GDM1 (cell line): Measurements from ENCODE around the gene XPR1.
"Not testable (repeated sequence)": the region's sequence is repeated elsewhere in the genome, so short reads cannot be mapped to it uniquely, and the experiment has no call there.

Experiments
- DNase-seq: peaks from one replicate; lab custom pipeline; 2025; lab: John Stamatoyannopoulos, UW

The XPR1 gene

GRCh38 chr1:180785291-180785690, 153.5 kb downstream of the XPR1 start:
- no peak for DNase-seq

- no peak for DNase-seq
These were observed 154.1 kb downstream of the XPR1 start for GRCh38 chr1:180785887-180786286.

DNA sequence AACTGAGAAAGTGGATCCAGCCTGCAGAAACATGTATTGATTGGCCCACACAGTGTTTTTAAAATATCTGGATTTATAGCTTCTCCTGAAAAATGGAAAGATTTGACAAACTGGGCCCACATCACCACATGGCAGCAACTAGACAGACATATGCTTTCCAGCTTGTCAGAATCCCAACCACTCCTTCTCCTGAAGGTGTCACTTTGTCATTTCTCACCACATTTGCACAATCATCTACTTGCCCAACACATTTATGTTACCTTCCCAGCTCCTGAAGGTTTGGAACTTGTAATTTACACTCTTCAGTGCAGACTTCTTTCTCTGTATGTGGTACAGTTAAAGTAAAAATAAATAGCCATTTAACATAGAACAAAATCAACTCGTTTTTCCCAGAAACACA, 154.8 kb downstream of the XPR1 start:
- DNase-seq = no peak

- no peak for DNase-seq
These were observed 155.9 kb downstream of the XPR1 start for GRCh38 chr1:180787628-180788307.

DNA sequence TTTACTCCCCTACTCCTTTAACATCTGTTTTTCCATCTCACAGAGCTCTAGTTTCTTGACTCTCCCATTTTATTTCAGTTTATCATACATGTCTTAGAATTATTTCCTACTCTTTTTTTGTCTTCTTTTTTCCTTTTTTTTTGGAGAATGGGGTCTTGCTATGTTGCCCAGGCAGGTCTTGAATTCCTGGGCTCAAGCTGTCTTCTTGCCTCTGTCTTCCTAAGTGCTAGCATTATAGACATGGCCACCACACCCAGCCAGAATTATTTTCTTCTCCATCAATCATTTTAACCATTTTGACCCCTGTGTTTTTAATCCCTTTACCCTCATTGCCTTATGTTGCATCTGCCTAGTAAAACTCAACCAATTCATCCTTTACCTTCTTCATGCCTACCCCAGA, 157.6 kb downstream of the XPR1 start:
- no peak for DNase-seq

- not testable (repeated sequence) for DNase-seq
These were observed 159.3 kb downstream of the XPR1 start for GRCh38 chr1:180791152-180791551.

- DNase-seq = no peak
These were observed 160.0 kb downstream of the XPR1 start for GRCh38 chr1:180791806-180792205.

- DNase-seq = no peak
These were observed 161.6 kb downstream of the XPR1 start for GRCh38 chr1:180793451-180793850.

- no peak for DNase-seq
These were observed 165.2 kb downstream of the XPR1 start for GRCh38 chr1:180796897-180797640.

DNA sequence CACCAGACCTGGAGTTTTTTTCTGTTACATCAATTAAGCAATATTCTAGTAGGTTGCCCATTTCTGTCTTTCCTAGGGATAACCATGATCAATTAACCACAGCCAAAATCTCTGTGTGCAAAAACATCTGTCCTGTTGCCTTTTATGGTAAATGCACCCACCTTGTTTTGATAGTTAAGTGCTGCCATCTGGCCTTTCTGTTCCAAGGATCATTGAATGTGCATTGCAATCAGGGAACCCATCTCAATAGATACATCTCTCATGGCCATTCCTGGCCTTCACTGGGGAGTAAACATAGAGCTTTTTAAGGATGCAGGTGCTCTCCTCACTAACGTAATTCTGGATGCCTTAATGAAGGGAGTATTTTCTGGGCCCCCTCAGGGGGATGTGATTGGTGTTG, 169.1 kb downstream of the XPR1 start:
- no peak for DNase-seq

DNA sequence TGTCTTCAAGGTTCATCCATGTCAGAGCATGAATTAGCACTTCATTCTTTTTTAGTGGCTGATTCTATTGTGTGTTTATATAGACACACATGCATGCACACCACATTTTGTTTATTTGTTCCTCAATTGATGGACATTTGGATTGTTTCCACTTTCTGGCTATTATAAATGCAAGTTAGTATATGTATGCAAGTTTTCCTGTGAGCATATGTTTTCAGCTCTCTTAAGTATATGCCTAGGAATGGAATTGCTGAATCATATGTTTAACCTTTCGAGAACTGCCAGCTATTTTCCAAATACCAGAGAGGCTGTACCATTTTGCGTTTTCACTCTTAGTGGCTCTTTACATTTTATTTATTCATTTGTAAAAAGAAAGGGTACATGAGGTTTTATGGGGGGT, 171.0 kb downstream of the XPR1 start:
- no peak for DNase-seq

- DNase-seq = no peak
These were observed 173.5 kb downstream of the XPR1 start for GRCh38 chr1:180805316-180805715.

DNA sequence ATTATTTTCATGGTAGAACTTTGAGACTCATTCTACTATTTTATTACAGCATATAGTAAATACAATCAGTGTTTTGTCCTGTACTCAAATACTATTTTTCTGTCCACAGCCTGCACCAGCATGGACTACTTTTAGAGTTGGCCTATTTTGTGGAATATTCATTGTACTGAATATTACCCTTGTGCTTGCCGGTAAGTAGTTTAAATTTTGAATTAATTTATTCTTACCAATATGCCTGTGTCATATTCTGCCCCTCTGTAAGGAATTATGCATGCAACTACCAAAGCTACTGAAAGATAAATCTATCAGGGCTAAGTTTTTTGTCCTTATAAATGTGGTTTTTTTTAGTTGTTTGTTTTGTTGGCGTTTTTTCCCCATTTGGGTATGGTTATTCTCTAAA, 179.5 kb downstream of the XPR1 start:
- no peak for DNase-seq

DNA sequence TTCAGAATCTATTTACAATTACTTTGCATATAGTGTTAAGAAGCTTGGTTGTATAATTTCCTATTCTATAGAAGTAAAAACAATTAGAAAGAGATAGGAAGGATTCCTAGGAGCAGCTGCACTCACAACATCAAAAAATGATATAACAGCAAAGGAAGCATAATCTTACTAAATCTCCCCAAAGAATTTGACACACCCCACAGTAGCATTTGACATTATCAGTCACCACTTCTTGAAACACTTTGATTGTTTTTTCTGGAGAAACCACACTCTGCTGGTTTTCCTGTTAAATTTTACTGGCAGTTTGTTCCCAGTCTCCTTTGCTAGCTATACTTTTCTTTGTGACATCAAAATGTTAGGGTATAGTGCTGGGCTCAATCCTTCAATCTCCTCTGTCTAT, 180.1 kb downstream of the XPR1 start:
- DNase-seq = no peak

DNA sequence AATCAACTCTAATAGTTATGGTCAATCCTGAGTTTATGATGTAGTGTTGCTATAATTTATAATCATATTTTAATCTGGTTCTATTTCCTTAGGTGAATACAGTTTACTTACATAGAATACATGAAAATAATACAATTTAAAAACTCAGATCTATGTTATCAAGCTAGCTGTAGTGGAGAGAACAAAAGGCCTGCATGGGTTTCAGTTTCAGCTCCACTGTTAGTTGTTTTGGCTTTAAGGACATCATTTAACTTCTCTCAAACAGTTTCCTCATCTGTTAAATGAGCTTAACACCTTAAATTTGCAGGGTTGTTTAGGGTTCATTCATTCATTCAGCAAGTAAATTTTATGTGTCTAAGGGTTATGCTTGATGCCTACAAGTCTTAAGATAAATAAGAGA, 182.4 kb downstream of the XPR1 start:
- no peak for DNase-seq

DNA sequence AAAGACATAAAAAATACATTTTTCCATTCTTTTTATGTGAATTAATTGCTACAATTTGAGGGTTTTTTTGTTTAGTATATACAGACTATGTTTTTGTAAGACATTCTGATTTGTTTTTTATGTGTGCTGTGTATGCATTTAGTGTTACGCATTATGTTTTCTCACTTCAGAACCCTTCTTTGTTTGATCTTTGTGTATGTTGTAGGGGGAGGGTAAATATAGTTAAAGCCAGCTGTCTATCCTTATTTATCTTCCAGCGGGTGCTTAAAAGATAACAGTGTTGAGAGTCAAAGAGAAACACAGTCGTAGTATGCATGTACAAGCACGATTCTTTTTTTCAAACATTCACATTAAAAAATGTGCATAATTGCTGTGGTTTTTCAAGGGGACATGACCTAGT, 183.4 kb downstream of the XPR1 start:
- DNase-seq = no peak

DNA sequence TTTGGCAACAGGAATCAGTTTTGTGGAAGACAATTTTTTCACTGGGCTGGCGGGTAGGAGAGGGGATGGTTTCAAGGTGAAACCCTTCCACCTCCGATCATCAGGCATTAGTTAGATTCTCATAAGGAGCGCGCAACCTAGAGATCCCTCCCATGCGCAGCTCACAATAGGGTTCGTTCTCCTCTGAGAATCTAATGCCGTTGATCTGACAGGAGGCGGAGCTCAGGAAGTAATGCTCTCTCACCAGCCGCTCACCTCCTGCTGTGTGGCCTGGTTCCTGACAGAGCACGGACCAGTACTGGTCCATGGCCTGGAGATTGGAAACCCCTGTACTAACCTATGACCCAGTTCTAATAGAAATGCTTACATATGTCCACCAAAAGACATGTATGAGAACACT, 184.3 kb downstream of the XPR1 start:
- no peak for DNase-seq

GRCh38 chr1:180821970-180822369, 190.1 kb downstream of the XPR1 start:
- DNase-seq = no peak

DNA sequence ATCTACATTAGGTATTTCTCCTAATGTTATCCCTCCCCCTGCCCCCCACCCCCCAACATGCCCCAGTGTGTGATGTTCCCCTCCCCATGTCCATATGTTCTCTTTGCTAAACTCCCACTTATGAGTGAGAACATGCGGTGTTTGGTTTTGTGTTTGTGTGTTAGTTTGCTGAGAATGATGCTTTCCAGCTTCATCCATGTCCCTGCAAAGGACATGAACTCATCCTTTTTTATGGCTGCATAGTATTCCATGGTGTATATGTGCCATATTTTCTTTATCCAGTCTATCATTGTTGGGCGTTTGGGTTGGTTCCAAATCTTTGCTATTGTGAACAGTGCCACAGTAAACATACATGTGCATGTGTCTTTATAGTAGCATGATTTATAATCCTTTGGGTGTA, 199.7 kb downstream of the XPR1 start:
- not testable (repeated sequence) for DNase-seq

DNA sequence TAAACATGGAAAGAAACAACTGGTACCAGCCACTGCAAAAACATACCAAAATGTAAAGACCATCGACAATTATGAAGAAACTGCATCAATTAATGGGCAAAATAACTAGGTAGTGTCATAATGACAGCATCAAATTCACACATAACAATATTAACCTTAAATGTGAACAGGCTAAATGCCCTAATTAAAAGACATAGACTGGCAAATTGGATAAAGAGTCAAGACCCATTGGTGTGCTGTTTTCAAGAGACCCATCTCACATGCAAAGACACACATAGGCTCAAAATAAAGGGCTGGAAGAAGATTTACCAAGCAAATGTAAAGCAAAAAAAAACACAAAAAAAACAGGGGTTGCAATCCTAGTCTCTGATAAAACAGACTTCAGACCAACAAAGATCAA, 201.4 kb downstream of the XPR1 start:
- DNase-seq = not testable (repeated sequence)

DNA sequence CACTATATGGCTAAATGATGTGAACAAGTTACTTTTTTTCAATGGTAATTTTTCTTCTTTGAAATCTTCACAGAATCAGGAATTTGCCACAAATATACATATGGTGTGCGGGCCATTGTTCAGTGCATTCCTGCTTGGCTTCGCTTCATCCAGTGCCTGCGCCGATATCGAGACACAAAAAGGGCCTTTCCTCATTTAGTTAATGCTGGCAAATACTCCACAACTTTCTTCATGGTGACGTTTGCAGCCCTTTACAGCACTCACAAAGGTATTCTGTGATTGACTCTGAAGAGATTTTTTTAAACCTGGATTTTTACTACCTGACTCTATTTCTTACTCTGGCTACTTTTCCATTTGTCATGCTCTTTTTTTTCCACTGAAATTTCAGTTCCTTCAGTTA, 204.6 kb downstream of the XPR1 start:
- no peak for DNase-seq

- no peak for DNase-seq
These were observed 205.2 kb downstream of the XPR1 start for GRCh38 chr1:180837020-180837419.

GRCh38 chr1:180838535-180838934, 206.7 kb downstream of the XPR1 start:
- no peak for DNase-seq

DNA sequence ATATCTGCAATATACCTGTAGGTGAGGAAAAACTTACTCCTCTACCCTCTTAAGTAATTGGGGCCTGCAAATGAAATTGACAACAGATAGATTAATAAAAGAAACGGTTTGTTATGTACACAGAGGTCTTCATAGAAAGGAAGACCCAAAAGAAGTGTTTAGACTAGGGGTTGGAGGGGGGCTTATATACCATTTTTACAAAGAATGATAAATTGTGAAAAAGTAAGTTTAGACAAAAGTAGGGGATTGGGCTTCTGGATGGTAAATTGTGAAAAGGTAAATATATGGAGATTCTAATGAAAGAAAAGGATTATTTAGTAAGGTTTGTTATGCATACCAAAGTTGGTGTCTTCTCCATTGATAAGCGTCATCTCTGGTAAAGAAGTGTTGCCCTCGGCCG, 207.7 kb downstream of the XPR1 start:
- DNase-seq = no peak
